HL-60 (cell line): ENCODE data around the gene ANKZF1.

ENCODE experiments used
- DNase-seq, 2 experiments: peaks; one replicate each; pipeline ENCODE4 v3.0.0-alpha.2; 2010 to 2020; ENCODE audit warnings: low read depth in 1 of 2, low spot score in 1 of 2
- H3K27ac ChIP-seq: fragments of 250-450 bp; sonication (Bioruptor Pico); replicated peaks from 2 replicates; pipeline ENCODE4 v1.5.1; 2020; ENCODE audit warnings: mild to moderate bottlenecking, moderate library complexity
- H3K27me3 ChIP-seq: fragments of 250-450 bp; sonication (Bioruptor Pico); 2 replicates; pipeline ENCODE4 v1.5.1; 2021; ENCODE audit warnings: mild to moderate bottlenecking, moderate library complexity; ENCODE audit not compliant: insufficient read depth, poor library complexity, severe bottlenecking
- H3K4me3 ChIP-seq: replicated peaks from 2 replicates; pipeline ENCODE4 v1.5.1; 2011; ENCODE audit warnings: mild to moderate bottlenecking, control low read depth, low read length; ENCODE audit not compliant: insufficient read depth
- CTCF ChIP-seq: IDR thresholded peaks from one replicate; pipeline ENCODE4 v1.5.1; 2011; ENCODE audit warnings: low read length, control low read depth, inconsistent platforms; ENCODE audit not compliant: insufficient read depth
- GABPA ChIP-seq: IDR thresholded peaks from 2 replicates; pipeline ENCODE4 v1.6.1; 2012; ENCODE audit warnings: low read depth
- POLR2AphosphoS5 ChIP-seq: IDR thresholded peaks from 2 replicates; pipeline ENCODE4 v1.6.1; 2012; ENCODE audit warnings: low read depth
- REST ChIP-seq: IDR thresholded peaks from 2 replicates; pipeline ENCODE4 v1.6.1; 2012; ENCODE audit warnings: low read depth; ENCODE audit not compliant: insufficient replicate concordance
- SPI1 ChIP-seq: IDR thresholded peaks from 2 replicates; pipeline ENCODE4 v1.6.1; 2012; ENCODE audit warnings: low read depth, mild to moderate bottlenecking, borderline replicate concordance

Gene ANKZF1

GRCh38 chr2:219213486-219214071, 16.0 kb upstream of the ANKZF1 start:
- no peak for DNase-seq
- TF ChIP-seq SPI1 (no peak), REST (no peak), CTCF (no peak), GABPA (no peak), POLR2AphosphoS5 (no peak)
- Histone ChIP-seq H3K4me3 (no peak overlapping the region), H3K27ac (no peak overlapping the region), H3K27me3 (peaks cover 2% of the 10 kb centered on the region)

GRCh38 chr2:219214141-219214540, 15.5 kb upstream of the ANKZF1 start:
- TF ChIP-seq CTCF = no peak
- no peak for TF ChIP-seq REST
- no peak for TF ChIP-seq GABPA
- TF ChIP-seq SPI1 = no peak
- TF ChIP-seq POLR2AphosphoS5 = no peak
- Histone ChIP-seq H3K4me3 (no peak overlapping the region), H3K27me3 (peaks cover 2% of the 10 kb centered on the region), H3K27ac (no peak overlapping the region)
- DNase-seq = no peak

GRCh38 chr2:219214786-219215185, 14.8 kb upstream of the ANKZF1 start:
- TF ChIP-seq REST = no peak
- TF ChIP-seq POLR2AphosphoS5 = no peak
- no peak overlapping the region for H3K27ac ChIP-seq
- no peak overlapping the region for H3K4me3 ChIP-seq
- peaks cover 2% of the 10 kb centered on the region for H3K27me3 ChIP-seq
- no peak for DNase-seq
